ENCODE results near the gene SULT1C2. TPM values are rescaled to one million over a fixed set of nuclear protein-coding genes. Genes with fewer than 3 reads are reported as not detected.

Gene SULT1C2
- total and polyA plus RNA-seq, 2 of the 4 experiments (the other 2 are of a cell fraction), result 0.09 TPM; not detected in 1

DNA sequence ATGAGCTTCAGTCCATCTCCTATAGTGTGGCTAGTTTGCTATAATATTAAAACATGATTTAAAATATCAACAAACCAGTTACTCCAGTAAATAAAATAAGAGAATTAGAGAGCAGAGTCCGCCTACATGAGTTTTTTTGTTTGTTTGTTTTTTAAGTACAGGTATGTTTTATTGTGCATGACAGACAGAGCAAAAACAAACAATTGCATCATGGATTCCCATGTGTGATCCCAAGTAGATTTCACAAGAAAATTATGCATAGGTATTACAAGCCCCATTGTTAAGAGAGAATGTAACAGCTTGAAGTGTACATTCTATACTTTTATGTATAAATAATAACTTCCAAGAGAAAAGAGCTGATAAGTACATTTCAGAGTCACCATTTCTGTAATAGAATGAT, 27.9 kb upstream of the SULT1C2 start:
- BruUV-seq (replicated peaks), result no TSS peak
- no peak overlapping the region for H4K5ac ChIP-seq (ENCODE audit: low read depth, low read length)

More for the DNA sequence above, 27.9 kb upstream of the SULT1C2 start:
- Histone ChIP-seq H3K9me1 (ENCODE audit: insufficient read depth, low read length) (no peaks in the 10 kb centered on the region), H2BK15ac (ENCODE audit: low read depth, low read length) (no peak overlapping the region), H2AK9ac (replicated peaks; ENCODE audit: low read depth, low read length, poor library complexity) (no peak overlapping the region), H3K56ac (ENCODE audit: extremely low read depth, insufficient read depth, low read length) (no peak overlapping the region), H3K36me3 (ENCODE audit: control insufficient read depth, insufficient read depth, low read length) (no peaks in the 10 kb centered on the region), H2BK20ac (ENCODE audit: low read depth, low read length) (no peak overlapping the region), H3K4ac (ENCODE audit: low read depth, low read length) (no peak overlapping the region), H2AK5ac (ENCODE audit: low read depth, low read length) (no peak overlapping the region), H3K4me3 (ENCODE audit: insufficient read depth, low read depth, low read length) (no peak overlapping the region), H3K14ac (replicated peaks; ENCODE audit: low read depth, low read length) (no peak overlapping the region), H2BK5ac (ENCODE audit: low read depth, low read length, poor library complexity, severe bottlenecking) (no peak overlapping the region), H3K27ac (ENCODE audit: insufficient read depth, low read length) (no peak overlapping the region), H3K4me2 (ENCODE audit: low read depth, low read length) (no peak overlapping the region), H3K9ac (ENCODE audit: low read depth, low read length) (no peak overlapping the region), H3K79me1 (ENCODE audit: low read depth in 1 of 2, low read length in 2 of 2) (no peaks in the 10 kb centered on the region), H3K9me3 (ENCODE audit: control insufficient read depth, insufficient read depth, low read length) (no peaks in the 10 kb centered on the region), H2BK120ac (ENCODE audit: low read depth, low read length) (no peak overlapping the region), H4K20me1 (ENCODE audit: insufficient read depth, low read length) (no peaks in the 10 kb centered on the region), H4K8ac (ENCODE audit: low read depth in 2 of 2, low read length in 2 of 2) (no peak overlapping the region), H3K4me1 (ENCODE audit: control insufficient read depth, insufficient read depth, low read length) (no peaks in the 10 kb centered on the region), H3K18ac (ENCODE audit: low read depth, low read length) (no peak overlapping the region), H3K27me3 (ENCODE audit: control insufficient read depth, insufficient read depth, low read length) (peaks cover 16% of the 10 kb centered on the region), H2AFZ (replicated peaks; ENCODE audit: low read length, poor library complexity) (no peak overlapping the region), H3K23ac (ENCODE audit: low read depth, low read length) (no peak overlapping the region), H4K91ac (ENCODE audit: insufficient read depth, low read depth, low read length) (no peak overlapping the region)
- dilution Hi-C loops (cut with HindIII; ENCODE audit: low sequenced_read_pairs, unreplicated experiment), result no loop called here
- TF ChIP-seq RCOR1 (IDR thresholded peaks at IDR 0.05; ENCODE audit: insufficient replicate concordance, low read length), result no peak
- TF ChIP-seq MAZ (IDR thresholded peaks at IDR 0.05; ENCODE audit: borderline replicate concordance, low read depth, low read length), result no peak
- TF ChIP-seq ELK1 (IDR thresholded peaks at IDR 0.05; ENCODE audit: borderline replicate concordance, low read depth, low read length), result no peak
- no peak for TF ChIP-seq USF2 (IDR thresholded peaks at IDR 0.05; ENCODE audit: low read depth, low read length)
- ATAC-seq (ENCODE audit: low read depth) (no peak), DNase-seq (no peak)
- ChIA-PET CTCF (no interaction called here), POLR2A (ENCODE audit: unreplicated experiment) (no interaction called here)
- intact Hi-C loops (cut with micrococcal nuclease), result no loop called here
- no CpG with 5 or more reads among the region's 1 CpG for WGBS, 2 experiments (ENCODE audit: extremely low coverage in 2 of 2, insufficient read length in 1 of 2)
- in situ Hi-C loops (cut with MboI; ENCODE audit: low sequenced_read_pairs), result no loop called here
